IMR-90 (cell line): ENCODE measurements around the gene NPRL2.

Experiments used
- BHLHE40 ChIP-seq: fragments of 150-350 bp; IDR thresholded peaks from 2 replicates; pipeline ENCODE4 v1.6.1; 2016; ENCODE audit warnings: mild to moderate bottlenecking, low read depth, low read length
- CTCF ChIP-seq: conservative IDR thresholded peaks from 2 replicates; pipeline ENCODE4 v1.5.1; 2012; ENCODE audit warnings: mild to moderate bottlenecking, low read depth, low read length, improper control_type of control experiment
- FOS ChIP-seq: fragments of 150-350 bp; IDR thresholded peaks from 2 replicates; pipeline ENCODE4 v1.6.1; 2016; ENCODE audit warnings: low read depth, low read length
- POLR2A ChIP-seq: IDR thresholded peaks from 2 replicates; pipeline ENCODE4 v1.6.1; 2012; ENCODE audit warnings: mild to moderate bottlenecking, low read depth, low read length
- SMC3 ChIP-seq: fragments of 150-350 bp; IDR thresholded peaks from 2 replicates; pipeline ENCODE4 v1.6.1; 2016; ENCODE audit warnings: low read depth, mild to moderate bottlenecking, antibody characterized with exemption, low read length, moderate library complexity

GRCh38 chr3:50345008-50345407 is 5.6 kb downstream of the NPRL2 start:
- TF ChIP-seq FOS, result no peak
- no peak for TF ChIP-seq CTCF
- no peak for TF ChIP-seq SMC3
- TF ChIP-seq POLR2A, result no peak
- no peak for TF ChIP-seq BHLHE40
